GM23338 (cell line): ENCODE results near the gene TPST1.

Experiments
- CREB1 ChIP-seq: fragments of 250-450 bp; sonication (Bioruptor Pico); IDR thresholded peaks from 2 replicates; pipeline ENCODE4 v1.5.0; 2020; ENCODE audit warnings: low read depth, mild to moderate bottlenecking, moderate library complexity
- CTCF ChIP-seq, 2 experiments: fragments of 200-600 bp in 1 of 2; sonication (generic) in 1 of 2; conservative IDR thresholded peaks; 2 replicates each; pipeline versions ENCODE4 v1.5.1 to v1.6.1; 2016 to 2017; ENCODE audit warnings: antibody characterized with exemption in 2 of 2, low read depth in 2 of 2, mild to moderate bottlenecking in 2 of 2, moderate library complexity in 1 of 2
- EZH2 ChIP-seq: fragments of 200-600 bp; sonication (generic); IDR thresholded peaks from one replicate; pipeline ENCODE4 v1.8.0; 2017; ENCODE audit warnings: antibody characterized with exemption, mild to moderate bottlenecking, low read depth; ENCODE audit not compliant: unreplicated experiment
- EZH2phosphoT487 ChIP-seq: fragments of 200-600 bp; sonication (generic); IDR thresholded peaks from one replicate; pipeline ENCODE4 v1.8.1; 2018; ENCODE audit warnings: antibody characterized with exemption; ENCODE audit not compliant: unreplicated experiment
- JUNB ChIP-seq: IDR thresholded peaks from one replicate; pipeline ENCODE4 v1.6.1; 2016; ENCODE audit warnings: antibody characterized with exemption; ENCODE audit not compliant: unreplicated experiment
- NANOG ChIP-seq: IDR thresholded peaks from 2 replicates; pipeline ENCODE4 v1.6.1; 2016; ENCODE audit warnings: antibody characterized with exemption, borderline replicate concordance
- POLR2AphosphoS5 ChIP-seq: IDR thresholded peaks from 2 replicates; pipeline ENCODE4 v1.6.1; 2016; ENCODE audit warnings: antibody characterized with exemption, low read depth
- STAT1 ChIP-seq: IDR thresholded peaks from one replicate; pipeline ENCODE4 v1.6.1; 2016; ENCODE audit warnings: antibody characterized with exemption; ENCODE audit not compliant: unreplicated experiment
- ZNF462 ChIP-seq: fragments of 250-450 bp; sonication (Bioruptor Pico); IDR thresholded peaks from 2 replicates; pipeline ENCODE4 v1.5.0; 2020; ENCODE audit warnings: mild to moderate bottlenecking, moderate library complexity
- TF ChIP-seq, protein P1 (sequence below): IDR thresholded peaks from one replicate; pipeline ENCODE4 v1.6.1; 2018; ENCODE audit warnings: antibody characterized with exemption; ENCODE audit not compliant: unreplicated experiment
- TF ChIP-seq, protein P2 (sequence below): IDR thresholded peaks from 2 replicates; pipeline ENCODE4 v1.6.1; 2016; ENCODE audit warnings: antibody characterized with exemption

- TF ChIP-seq CTCF (conservative IDR thresholded peaks at IDR 0.05; ENCODE audit: low read depth in 2 of 2) (no peak), EZH2phosphoT487 (no peak), EZH2 (no peak), NANOG (no peak), POLR2AphosphoS5 (no peak), CREB1 (CRISPR knock-in tag) (no peak), JUNB (no peak), STAT1 (no peak), ZNF462 (CRISPR knock-in tag) (no peak)
- TF ChIP-seq, protein P1, sequence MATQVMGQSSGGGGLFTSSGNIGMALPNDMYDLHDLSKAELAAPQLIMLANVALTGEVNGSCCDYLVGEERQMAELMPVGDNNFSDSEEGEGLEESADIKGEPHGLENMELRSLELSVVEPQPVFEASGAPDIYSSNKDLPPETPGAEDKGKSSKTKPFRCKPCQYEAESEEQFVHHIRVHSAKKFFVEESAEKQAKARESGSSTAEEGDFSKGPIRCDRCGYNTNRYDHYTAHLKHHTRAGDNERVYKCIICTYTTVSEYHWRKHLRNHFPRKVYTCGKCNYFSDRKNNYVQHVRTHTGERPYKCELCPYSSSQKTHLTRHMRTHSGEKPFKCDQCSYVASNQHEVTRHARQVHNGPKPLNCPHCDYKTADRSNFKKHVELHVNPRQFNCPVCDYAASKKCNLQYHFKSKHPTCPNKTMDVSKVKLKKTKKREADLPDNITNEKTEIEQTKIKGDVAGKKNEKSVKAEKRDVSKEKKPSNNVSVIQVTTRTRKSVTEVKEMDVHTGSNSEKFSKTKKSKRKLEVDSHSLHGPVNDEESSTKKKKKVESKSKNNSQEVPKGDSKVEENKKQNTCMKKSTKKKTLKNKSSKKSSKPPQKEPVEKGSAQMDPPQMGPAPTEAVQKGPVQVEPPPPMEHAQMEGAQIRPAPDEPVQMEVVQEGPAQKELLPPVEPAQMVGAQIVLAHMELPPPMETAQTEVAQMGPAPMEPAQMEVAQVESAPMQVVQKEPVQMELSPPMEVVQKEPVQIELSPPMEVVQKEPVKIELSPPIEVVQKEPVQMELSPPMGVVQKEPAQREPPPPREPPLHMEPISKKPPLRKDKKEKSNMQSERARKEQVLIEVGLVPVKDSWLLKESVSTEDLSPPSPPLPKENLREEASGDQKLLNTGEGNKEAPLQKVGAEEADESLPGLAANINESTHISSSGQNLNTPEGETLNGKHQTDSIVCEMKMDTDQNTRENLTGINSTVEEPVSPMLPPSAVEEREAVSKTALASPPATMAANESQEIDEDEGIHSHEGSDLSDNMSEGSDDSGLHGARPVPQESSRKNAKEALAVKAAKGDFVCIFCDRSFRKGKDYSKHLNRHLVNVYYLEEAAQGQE = no peak
- TF ChIP-seq, protein P2, sequence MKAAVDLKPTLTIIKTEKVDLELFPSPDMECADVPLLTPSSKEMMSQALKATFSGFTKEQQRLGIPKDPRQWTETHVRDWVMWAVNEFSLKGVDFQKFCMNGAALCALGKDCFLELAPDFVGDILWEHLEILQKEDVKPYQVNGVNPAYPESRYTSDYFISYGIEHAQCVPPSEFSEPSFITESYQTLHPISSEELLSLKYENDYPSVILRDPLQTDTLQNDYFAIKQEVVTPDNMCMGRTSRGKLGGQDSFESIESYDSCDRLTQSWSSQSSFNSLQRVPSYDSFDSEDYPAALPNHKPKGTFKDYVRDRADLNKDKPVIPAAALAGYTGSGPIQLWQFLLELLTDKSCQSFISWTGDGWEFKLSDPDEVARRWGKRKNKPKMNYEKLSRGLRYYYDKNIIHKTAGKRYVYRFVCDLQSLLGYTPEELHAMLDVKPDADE = no peak
Observed at GRCh38 chr7:66246554-66247171, 41.5 kb downstream of the TPST1 start.
